Uterus (tissue), 4 donors: Measurements from ENCODE around the gene EID2B. TPM values are rescaled to one million over a fixed set of nuclear protein-coding genes. Genes with fewer than 3 reads are reported as not detected.
A peak's percentile ranks its signal among the peaks of the same experiment; 100 is the strongest.

Source experiments
- DNase-seq, 2 donors: peaks; one replicate each; pipeline ENCODE4 v3.0.0-alpha.2; 2019 to 2020
- H3K27ac ChIP-seq, 2 donors: fragments of 200-600 bp; sonication (generic); 1 replicate in 1 of 2; 2 replicates in 1 of 2; pipeline ENCODE4 v1.5.1; 2016 to 2018
- H3K27me3 ChIP-seq, 2 donors: fragments of 200-600 bp; sonication (generic); one replicate each; pipeline ENCODE4 v1.5.1; 2018 to 2019; ENCODE audit warnings: control low read depth in 1 of 2
- H3K36me3 ChIP-seq, 2 donors: fragments of 200-600 bp; sonication (generic); one replicate each; pipeline ENCODE4 v1.5.1; 2019; ENCODE audit warnings: control low read depth in 1 of 2
- H3K4me1 ChIP-seq, 2 donors: fragments of 200-600 bp; sonication (generic); one replicate each; pipeline ENCODE4 v1.5.1; 2018 to 2019; ENCODE audit warnings: control low read depth in 1 of 2
- H3K4me3 ChIP-seq, 2 donors: fragments of 200-600 bp; sonication (generic); 1 replicate in 1 of 2; 2 replicates in 1 of 2; pipeline ENCODE4 v1.5.1; 2018 to 2019; ENCODE audit warnings: mild to moderate bottlenecking in 1 of 2
- H3K9me3 ChIP-seq, 2 donors: fragments of 200-600 bp; sonication (generic); one replicate each; pipeline ENCODE4 v1.5.1; 2019; ENCODE audit warnings: control low read depth in 1 of 2
- CTCF ChIP-seq, 4 experiments: fragments of 200-600 bp in 2 of 4; fragments of 450-650 bp in 2 of 4; sonication (generic) in 2 of 4; IDR thresholded peaks; one replicate each; pipeline ENCODE4 v1.5.1; 2016 to 2019; ENCODE audit warnings: antibody characterized with exemption in 4 of 4, mild to moderate bottlenecking in 2 of 4, moderate library complexity in 1 of 4
- POLR2A ChIP-seq, 2 donors: fragments of 450-650 bp; IDR thresholded peaks; one replicate each; pipeline ENCODE4 v1.6.1; 2016; ENCODE audit warnings: antibody characterized with exemption in 2 of 2, mild to moderate bottlenecking in 1 of 2, moderate library complexity in 1 of 2
- intact Hi-C: fragments of 100-400 bp; cut with DNase I; formaldehyde crosslinking; loops from one replicate; pipeline ENCODE4 v1.15.1; 2023; ENCODE audit warnings: low total_unique reads
- total RNA-seq, 4 donors: library from RNA; depleted of rRNA in 3 of 4; stranded (reverse); fragments of >200 nt in 3 of 4; gene quantifications; one replicate each; pipeline versions ENCODE4 v1.1.0 to v1.2.4, GENCODE V29; 2014 to 2023
- donor health status: DM: yes; HTN: yes; CAD: no.

EID2B gene
- total RNA-seq, 4 donors from 2014 or later, result 0.29 to 6.6 (median 5.1) TPM

DNA sequence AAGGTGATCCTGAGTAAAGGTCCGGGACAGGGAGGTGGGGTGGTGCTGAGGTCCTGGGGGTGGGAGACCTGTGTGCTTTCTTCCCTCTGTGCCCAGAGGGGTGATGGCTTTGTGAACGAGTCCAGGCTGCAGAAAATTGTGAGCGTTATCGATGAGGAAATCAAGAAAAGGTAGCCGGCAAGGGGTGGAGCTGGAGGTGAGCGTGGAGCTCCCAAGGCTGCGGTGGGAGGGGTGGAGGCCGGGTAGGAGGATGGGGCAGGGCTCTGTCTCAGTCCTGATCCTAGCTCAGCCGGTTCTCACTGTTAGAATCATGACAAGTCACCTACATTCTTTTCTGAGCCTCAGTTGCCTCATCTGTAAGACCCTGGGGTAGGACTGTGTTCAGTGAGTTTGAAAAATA is 13.7 kb downstream of the EID2B start:
- no peak overlapping the region for H3K4me3 ChIP-seq
- intact Hi-C loops, result no loop called here
- peaks cover 10 to 22% of the 10 kb centered on the region in 2 donors for H3K27me3 ChIP-seq
- H3K4me1 ChIP-seq, result peaks cover 0 to 10% of the 10 kb centered on the region in 2 donors
- H3K27ac ChIP-seq, result no peak overlapping the region
- no peaks in the 10 kb centered on the region for H3K36me3 ChIP-seq
- no peaks in the 10 kb centered on the region for H3K9me3 ChIP-seq
- TF ChIP-seq POLR2A (IDR thresholded peaks at IDR 0.05), result no peak
- TF ChIP-seq CTCF (IDR thresholded peaks at IDR 0.05), result no peak
- no peak for DNase-seq

DNA sequence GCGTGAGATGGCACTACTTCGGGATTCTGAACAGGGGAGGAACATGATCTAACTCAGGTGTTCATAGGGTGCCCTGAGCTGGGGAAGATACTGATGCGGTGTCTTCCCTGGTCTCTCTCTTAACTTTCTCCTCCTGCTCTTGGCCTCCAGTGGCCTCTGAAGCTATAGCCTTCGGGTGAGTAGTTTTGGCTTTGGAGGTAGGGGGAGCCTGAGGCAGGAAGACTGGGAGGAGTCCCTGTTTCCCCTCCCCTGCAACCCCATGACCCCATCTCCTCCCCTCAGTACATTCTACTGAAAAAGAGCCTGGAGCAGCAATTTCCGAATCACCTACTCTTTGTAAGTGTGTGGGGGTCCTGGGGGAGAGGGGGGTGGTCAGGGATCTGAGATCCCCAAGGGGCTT is 14.2 kb downstream of the EID2B start:
- TF ChIP-seq POLR2A (IDR thresholded peaks at IDR 0.05), result no peak
- TF ChIP-seq CTCF (IDR thresholded peaks at IDR 0.05), result no peak

DNA sequence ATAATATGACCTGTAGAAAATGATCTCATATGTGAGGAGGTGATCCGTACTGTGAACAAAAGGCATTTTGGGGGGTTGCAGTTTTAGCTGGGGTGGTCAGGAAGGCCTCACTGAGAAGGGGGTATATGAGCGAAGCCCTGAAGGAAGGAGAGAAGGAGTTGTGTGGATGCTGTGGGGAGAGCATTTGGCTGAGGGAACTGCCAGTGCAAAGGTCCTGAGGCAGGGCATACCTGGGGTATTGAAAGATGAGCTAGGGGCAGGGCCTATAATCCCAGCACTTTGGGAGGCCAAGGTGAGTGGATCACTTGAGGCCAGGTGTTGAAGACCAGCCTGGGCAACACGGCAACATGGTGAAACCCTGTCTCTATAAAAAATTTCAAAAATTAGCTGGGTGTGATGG is 15.2 kb downstream of the EID2B start:
- H3K9me3 ChIP-seq, result no peaks in the 10 kb centered on the region
- DNase-seq, result no peak
- intact Hi-C loops, result no loop called here
- H3K27me3 ChIP-seq, result peaks cover 11 to 27% of the 10 kb centered on the region in 2 donors
- no peak for TF ChIP-seq CTCF (IDR thresholded peaks at IDR 0.05)
- no peak for TF ChIP-seq POLR2A (IDR thresholded peaks at IDR 0.05)
- H3K36me3 ChIP-seq, result no peaks in the 10 kb centered on the region
- H3K4me3 ChIP-seq, result no peak overlapping the region
- H3K27ac ChIP-seq, result no peak overlapping the region
- peaks cover 0 to 10% of the 10 kb centered on the region in 2 donors for H3K4me1 ChIP-seq

More for the DNA sequence above, 14.2 kb downstream of the EID2B start:
- DNase-seq, result no peak
- Histone ChIP-seq H3K9me3 (no peaks in the 10 kb centered on the region), H3K27me3 (peaks cover 11 to 22% of the 10 kb centered on the region in 2 donors), H3K4me1 (peaks cover 0 to 10% of the 10 kb centered on the region in 2 donors), H3K36me3 (no peaks in the 10 kb centered on the region), H3K27ac (no peak overlapping the region), H3K4me3 (no peak overlapping the region)
- intact Hi-C loops, result no loop called here

- Histone ChIP-seq H3K9me3 (no peaks in the 10 kb centered on the region), H3K4me1 (peaks cover 0 to 10% of the 10 kb centered on the region in 2 donors), H3K36me3 (no peaks in the 10 kb centered on the region), H3K27ac (no peak overlapping the region), H3K27me3 (peaks cover 11 to 28% of the 10 kb centered on the region in 2 donors), H3K4me3 (no peak overlapping the region)
- intact Hi-C loops, result no loop called here
- no peak for DNase-seq
- no peak for TF ChIP-seq CTCF (IDR thresholded peaks at IDR 0.05)
- TF ChIP-seq POLR2A (IDR thresholded peaks at IDR 0.05), result no peak
Observed at GRCh38 chr19:39516270-39516669, 16.4 kb downstream of the EID2B start.

- intact Hi-C loops, result no loop called here
- no peak overlapping the region for H3K27ac ChIP-seq
- H3K4me1 ChIP-seq, result peaks cover 0 to 10% of the 10 kb centered on the region in 2 donors
- H3K36me3 ChIP-seq, result no peaks in the 10 kb centered on the region
- no peak for DNase-seq
- H3K9me3 ChIP-seq, result no peaks in the 10 kb centered on the region
- peaks cover 11 to 28% of the 10 kb centered on the region in 2 donors for H3K27me3 ChIP-seq
- H3K4me3 ChIP-seq, result peak overlapping the region; percentile 9 to 15
- TF ChIP-seq CTCF (IDR thresholded peaks at IDR 0.05), result no peak
- no peak for TF ChIP-seq POLR2A (IDR thresholded peaks at IDR 0.05)
Observed at GRCh38 chr19:39515551-39516191, 17.0 kb downstream of the EID2B start.
